Stimulated activated CD4-positive, alpha-beta T cell treated with anti-CD3 and anti-CD28 coated beads, Interleukin-12 subunit alpha, Interleukin-12 subunit beta, amount 100 ng/mL, for 24 hours (primary cell): ENCODE measurements around the gene GLI3.

ENCODE experiments used
- DNase-seq, 2 experiments: peaks; one replicate each; pipeline ENCODE4 v3.0.0-alpha.2; 2020; ENCODE audit warnings: low read depth in 2 of 2

GLI3 gene

DNA sequence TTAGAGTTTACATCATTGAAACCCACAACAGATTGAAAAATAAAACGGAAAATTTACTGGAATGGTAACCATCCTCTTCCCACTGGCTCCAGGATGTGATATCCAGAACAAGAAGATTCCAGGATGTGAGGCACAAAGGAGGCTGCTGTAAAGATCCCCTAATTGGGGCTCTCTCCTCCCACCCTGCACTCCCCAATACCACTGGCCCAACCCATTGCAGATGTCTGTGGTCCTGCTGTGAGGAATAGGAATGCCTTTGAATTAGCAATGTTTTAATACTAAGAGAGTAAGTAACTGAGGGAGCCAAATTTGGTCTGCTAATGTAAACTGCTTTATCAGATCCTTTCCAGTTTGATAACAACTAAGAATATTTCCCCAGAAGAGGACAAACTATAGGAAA, 308.2 kb downstream of the GLI3 start:
- no peak for DNase-seq

DNA sequence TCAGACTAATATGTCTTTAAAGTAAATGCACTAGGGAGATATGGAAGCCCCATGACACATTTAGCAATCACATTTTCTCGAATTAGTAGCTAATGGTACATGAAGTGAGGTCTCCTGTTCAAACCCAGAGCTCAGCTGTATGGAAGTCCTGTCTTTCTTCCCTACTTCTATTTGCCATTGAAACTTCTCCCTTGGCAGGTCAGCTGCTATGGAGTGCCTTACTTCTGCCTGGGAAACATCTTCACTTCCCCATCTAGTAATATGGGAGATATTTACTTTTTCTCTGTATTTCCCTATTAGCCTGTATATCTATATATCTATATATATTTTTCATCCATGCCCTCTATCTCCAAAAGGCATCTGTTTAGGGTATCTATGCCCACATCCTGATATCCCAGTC, 308.8 kb downstream of the GLI3 start:
- DNase-seq: no peak

GRCh38 chr7:41927380-41927779, 309.6 kb downstream of the GLI3 start:
- DNase-seq: no peak

- DNase-seq: no peak
Observed at GRCh38 chr7:41925946-41926345, 311.1 kb downstream of the GLI3 start.

DNA sequence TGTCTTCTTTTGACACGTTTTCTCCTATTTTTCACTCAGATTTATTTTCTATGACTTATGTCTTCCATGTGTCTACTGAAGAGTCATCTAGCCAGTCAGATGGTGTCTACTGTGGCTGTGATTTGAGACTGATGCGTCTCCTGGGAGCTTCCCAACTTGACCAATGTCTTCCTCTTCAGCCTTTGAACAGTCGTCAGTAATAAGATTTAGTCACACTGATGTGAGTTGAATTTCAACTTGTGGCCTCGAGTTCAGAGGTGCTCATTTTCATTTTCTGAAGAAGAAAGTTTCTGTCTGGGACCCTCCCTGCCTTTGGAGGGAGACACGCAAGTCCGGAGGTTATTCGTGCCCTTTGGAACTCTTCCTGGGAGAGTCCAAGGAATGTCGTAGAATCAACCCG, 312.2 kb downstream of the GLI3 start:
- DNase-seq: no peak

DNA sequence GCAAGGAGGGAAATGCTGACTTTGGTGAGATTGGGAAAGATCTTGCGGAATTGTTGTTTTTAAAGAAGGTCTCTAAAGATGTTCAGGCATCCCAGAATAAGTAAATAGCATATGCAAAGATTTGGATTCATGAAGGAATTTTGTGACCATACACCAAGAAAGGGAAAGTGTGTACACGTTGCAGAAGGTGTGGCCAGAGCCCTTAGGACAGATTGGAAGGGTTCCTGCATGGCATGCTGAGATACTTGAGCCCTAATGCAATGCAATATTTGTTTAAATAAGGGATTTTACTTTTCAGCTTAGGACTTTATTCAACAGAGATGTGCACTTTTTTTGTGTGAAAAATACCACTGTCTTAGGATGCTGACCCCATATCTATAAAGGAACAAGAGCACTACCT, 314.6 kb downstream of the GLI3 start:
- DNase-seq: no peak

GRCh38 chr7:41921453-41921981, 315.5 kb downstream of the GLI3 start:
- DNase-seq: no peak

DNA sequence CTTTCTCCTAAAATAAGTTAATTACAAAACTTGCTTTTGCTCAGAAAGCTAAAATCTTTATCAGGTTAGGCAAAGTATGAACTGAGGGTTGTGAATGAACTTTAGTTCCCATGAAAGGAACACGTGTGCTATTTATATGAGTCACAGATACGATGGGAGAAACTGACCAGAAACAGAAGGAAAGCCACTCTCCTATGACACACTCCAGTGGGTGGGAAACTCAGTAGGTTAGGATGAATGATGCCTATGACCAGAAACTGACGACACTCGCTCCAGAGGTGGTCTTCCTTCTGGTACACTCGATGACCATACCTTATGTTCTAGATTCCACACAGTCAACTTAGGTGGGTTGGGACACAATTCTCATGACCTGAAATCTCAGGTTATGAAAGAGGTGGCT, 318.4 kb downstream of the GLI3 start:
- DNase-seq: no peak

DNA sequence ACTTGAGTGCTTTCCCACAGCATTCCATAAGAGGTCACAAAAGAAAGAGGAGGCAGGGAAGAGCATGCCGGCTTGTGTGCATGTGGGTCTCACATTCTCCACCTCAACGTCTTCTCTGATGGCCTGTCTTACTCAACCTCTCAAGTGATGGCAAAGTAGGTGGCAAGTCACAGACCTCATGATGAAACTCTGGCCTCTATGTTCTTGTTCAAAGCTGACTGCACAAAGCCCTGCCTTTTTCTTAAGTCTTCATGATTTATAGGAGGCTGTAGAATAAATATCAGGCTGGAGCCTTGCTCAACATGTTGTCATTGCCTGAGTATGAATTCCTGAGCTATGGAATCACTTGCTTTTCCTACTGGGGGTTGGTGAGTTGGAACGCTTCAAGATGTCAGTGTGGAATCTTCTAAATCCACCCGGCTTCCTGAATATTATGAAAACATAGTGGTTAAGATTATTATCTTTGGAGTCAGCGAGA, 320.5 kb downstream of the GLI3 start:
- no peak for DNase-seq

- DNase-seq: no peak
Observed at GRCh38 chr7:41915871-41916270, 321.1 kb downstream of the GLI3 start.

DNA sequence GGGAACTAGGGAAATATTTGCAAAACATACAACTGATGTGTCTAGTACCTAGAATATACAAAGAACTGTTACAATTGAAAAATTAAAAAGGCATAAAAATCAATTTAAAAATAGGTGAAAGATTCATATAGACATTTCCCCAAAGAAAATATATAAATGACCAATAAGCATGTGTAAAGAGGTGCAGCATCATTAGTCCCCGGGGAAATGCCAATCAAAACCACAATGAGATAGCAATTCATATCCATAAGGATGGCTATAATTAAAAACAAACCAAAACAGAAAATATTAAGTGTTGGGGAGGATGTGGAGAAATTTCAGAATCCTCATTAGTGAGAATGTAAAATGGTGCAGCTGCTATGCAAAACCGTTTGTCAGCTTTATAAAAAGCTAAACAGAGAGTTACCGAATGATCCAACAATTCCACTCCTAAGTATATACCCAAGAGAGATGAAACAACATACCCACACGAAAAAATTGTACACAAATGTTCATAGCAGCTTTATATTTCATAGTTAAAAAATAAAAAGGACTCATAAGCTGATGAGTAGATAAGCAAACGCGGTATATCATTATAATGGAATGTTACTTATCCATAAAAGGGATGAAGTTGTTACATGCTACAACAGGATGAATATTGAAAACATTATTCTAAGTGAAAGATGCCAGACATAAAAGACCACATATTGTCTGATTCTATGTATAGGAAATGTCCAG, 324.0 kb downstream of the GLI3 start:
- no peak for DNase-seq

- no peak for DNase-seq
Observed at GRCh38 chr7:41912426-41912825, 324.6 kb downstream of the GLI3 start.

DNA sequence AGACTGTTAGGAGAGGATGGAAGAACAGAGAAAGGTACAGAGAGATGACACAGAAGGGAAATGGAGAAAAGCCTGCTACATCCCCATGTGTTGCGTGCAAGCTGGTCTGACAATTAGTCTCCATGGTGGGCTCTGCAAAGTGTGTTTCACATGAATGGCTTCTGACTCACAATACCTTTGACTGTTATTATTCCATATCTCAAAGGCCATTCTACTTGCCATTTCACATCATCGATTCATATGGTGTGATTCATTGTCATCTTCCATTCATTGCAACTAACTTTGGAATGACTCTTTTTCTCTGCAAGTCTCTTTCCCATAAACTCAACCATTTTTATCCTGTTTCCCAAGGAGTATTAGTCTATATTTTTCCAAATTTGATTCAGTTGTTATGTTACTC, 325.2 kb downstream of the GLI3 start:
- no peak for DNase-seq
